ENCODE measurements around the gene USP3.
"Not testable (repeated sequence)": the region's sequence is repeated elsewhere in the genome, so short reads cannot be mapped to it uniquely, and the experiment has no call there.

Gene USP3

DNA sequence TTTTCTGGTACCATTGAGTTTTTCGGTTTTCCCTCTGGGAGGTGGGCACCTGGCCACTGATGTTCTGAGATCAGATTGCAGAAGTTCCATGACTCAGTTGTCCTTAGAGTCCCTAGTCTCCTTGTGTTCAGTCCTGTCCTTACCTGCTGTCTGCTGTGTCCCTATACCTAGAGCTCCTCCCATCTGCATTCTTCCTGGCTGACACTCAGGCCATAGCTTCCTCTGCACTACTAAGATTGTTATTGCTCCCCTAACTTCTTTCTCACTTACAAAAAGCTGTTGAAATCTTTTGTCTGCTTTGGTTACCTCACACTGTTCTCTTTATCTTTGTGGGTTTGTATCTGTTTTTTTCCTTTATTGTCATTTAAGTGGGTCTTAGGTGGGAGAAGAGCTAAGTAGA lies 13.2 kb downstream of the USP3 start:
- no peak for DNase-seq

DNA sequence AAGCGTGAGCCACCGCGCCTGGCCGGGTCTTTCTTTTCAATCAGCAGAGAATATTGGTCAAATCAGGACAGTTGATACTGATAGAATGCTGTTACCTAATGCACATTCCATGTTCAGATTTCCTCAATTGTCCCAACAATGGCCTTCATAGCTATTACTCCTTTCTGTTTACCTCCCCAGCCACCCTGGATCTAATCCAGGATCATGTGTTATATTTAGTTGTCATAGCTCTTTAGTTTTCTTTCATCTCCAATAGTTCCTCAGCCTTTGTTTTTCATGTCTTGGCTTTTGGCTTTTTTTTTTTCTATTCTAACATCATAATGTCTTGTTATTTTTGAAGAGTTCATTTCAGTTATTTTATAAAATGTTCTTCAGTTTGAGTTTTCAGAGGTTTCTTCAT lies 14.6 kb downstream of the USP3 start:
- DNase-seq = no peak

DNA sequence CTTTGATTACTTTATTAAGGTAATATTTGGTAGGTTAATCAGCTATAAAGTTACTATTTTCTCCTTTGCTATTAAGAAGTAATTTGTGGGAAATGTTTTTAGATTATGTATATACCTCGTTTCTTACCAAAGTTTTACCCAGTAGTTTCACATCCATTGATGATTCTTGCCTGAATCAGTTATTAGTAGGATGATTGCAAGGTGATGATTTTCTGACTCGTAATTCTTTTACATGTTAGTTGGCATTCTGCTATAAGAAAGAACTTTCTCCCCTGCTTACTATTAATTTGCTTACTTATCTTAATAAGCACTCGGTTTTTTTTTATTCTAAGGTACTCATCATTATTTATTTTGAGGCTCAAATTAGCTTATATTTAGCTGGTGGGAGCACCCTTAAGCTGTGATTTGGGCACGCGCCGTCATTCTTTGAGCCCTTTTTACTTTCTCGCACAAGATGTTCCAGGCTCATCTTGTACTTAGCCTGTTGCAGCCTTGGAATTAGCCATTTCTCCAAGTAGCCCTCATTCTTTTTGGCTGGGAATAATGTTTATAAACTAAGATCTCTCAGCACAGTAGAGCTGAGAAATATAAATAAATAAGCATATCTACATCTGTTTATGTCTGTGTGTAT lies 15.3 kb downstream of the USP3 start:
- no peak for DNase-seq

DNA sequence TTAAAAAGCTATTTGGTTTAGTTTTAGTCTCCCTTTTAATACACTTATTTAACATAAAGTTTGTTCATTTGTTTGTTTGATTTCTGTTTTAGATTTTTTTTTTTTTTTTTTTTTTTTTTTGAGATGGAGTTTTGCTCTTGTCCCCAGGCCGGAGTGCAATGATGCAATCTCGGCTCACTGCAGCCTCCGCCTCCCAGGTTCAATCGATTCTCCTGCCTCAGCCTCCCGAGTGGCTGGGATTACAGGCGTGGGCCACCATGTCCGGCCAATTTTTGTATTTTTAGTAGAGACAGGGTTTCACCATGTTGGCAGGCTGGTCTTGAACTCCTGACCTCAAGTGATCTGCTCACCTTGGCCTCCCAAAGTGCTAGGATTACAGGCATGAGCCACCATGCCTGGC lies 16.1 kb downstream of the USP3 start:
- not testable (repeated sequence) for DNase-seq

DNA sequence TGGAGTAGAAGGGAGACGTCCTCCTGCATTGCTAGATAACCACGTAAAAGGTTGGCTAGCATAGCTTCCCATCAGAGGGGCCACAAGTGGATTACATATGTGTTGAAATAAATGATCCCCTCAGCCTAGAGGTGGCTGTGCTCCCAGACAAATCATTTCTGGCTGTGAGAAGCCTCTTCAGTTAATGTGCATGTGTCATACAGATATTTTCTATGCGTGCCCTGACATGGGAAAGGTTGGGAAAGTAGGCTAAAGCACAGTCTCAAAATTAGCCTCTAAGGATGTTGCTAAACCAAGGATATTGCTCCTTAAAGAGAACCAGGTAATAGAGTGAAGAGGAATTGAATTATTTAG lies 17.8 kb downstream of the USP3 start:
- no peak for DNase-seq

DNA sequence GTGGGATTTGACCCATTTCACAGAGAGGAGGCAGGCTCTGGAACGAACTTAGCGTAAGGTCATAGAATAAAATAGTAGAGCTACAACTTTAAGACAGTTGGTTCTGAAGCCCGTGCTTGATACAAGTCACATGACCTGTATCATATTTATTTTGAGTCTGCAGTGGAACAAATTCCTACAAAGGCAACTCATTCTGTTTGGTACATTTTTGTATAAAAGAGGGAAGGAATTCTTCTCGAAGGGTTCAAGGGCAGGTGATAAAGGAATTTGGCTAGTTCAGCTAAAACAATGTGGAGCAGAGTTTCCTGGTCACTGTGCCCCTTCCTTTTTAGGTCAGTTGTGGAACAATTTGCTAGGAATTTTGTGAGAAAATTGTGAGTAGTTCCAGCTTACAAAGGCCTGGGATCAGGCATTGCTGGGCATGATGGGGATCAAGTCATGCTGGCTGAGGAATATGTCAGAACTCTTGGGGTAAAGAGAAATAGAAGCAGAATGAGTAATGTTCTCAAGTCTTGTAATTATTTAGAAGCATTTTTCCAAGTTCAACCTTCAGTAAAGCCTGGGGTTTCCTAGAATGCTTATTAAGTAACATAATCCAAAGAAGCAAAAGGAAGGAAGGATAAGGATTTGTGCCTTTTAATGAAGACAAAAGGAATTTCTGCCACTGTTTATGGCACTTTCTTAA lies 19.1 kb downstream of the USP3 start:
- DNase-seq = no peak

DNA sequence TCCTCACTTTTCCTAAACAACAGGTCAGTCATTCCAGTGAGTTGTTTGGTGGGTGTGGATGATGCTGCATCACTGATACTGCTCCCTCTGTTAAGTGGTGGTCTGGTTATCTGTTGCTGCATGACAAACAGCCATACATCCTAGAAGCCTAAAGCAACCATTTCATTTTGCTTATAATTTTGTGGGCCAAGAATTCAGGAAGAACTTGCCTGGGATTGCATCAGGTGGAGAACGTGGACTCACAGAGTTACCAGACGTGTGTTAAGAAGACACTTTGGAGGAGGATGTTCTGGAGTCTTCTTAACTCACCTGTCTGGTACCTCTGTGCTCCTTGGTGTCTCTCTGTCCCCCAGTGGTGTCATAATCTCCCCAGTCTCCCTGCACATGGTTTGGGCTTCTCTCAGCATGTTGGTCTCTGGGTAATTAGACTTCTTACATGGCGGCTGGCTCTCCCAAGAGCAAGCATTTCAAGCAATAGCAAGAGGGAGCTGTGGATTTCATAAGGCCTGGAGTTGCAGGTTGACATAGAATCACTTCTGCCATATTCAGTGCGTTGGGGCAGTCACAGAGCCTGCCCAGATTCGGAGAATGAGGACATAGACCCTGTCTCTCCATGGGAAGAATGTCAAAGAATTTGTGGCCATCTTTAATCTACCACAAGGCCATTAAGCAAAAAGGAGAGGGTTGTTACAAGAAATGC lies 20.1 kb downstream of the USP3 start:
- DNase-seq = no peak

DNA sequence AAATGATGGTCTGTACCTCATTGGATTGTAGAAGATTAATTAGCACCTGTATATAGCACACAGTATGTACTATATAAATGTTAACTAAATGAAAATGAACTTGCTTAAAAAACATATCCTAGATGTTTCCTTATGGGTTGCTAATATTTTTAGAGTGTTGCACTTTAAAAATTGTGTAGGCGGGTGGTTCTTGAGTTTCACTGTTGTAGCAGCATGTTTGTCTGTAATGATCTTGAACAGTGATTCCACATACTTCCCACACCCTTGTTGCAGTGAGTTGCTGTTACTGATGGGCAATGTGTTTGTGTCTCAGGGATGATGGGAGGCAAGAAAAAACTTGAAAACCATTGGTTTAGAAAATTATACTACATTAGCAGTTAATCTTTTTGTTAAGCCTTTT lies 22.0 kb downstream of the USP3 start:
- DNase-seq = no peak

DNA sequence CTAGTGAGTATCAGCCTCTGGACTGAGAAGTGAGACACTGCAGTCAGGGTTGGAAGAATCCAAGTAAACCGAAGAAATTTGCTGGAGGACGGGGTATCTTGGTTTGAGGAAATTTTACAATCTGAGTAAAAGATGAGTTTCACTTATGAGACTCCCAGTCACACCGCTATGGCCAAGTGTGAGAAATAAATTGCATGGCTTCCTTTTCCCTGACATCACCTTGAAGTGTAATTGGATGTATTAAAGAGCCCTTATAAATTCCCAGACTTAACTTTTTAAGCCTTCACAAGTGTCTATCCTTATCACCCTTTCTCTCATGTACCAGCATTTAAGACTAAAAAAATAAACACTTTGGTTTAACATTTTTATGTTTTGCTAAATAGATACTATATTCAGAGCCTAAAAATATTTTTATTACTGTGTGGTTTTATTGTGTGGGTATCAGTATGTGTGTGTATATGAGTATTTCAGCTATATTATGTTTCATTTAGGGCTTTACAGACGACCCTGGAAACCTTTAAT lies 23.8 kb downstream of the USP3 start:
- no peak for DNase-seq

DNA sequence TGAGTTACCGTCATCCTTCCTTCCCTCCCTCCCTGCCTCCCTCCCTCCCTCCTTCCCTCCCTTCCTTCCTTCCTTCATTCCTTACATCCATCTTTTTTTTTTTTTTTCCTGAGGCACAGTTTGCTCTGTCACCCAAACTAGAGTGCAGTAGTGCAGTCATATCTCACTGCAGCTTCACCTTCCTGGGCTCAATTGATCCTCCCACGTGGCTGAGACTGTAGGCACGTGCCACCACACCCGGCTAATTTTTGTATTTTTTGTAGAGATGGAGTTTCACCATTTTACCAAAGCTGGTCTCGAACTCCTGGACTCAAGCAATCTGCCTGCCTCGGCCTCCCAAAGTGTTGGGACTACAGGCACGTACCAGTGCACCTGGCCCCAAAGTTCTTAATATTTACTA lies 25.8 kb downstream of the USP3 start:
- DNase-seq = no peak

DNA sequence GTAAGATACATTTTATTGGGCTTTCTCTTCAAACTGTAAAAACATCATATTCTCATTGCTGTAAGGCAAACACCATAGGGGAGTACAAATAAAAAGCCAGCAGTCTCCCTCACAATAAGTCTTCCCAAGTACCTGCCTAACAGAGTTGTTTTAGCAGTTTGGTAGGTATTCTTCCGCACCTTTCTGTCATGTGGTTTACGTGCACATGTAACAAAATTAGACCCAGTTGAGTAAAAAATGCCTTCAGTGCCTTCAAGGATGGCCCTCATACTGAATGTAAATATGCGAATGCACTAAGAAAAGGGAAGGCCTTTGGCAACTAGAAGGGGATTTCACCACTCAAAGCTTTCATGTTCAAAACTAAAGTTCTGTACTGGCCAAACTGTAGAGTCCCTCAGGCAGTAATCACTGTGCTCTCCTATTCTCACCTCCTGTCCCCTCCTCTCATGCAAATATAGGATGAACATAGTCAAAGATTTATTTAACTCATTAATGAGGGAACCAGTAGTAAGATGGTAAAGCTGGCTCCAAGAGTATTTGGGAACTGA lies 26.4 kb downstream of the USP3 start:
- no peak for DNase-seq

DNA sequence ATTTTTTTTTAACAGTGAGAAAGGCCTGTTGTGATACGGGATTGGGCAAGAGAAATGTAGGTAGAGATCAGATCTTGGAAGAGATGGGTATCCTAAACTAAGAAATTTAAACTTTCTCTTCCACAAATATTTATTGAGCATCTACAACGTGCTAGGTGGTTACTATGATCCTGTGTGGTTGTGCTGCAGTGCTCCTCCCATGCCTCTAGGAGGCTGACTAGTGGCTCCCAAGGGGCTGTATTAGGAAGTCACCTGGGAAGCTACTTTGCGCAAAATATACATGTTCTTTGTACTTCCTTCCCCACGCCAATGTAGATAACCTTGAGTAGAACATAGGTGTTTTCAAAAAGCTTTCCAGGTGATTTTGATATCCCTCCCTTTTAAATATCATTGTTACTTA lies 27.2 kb downstream of the USP3 start:
- DNase-seq = no peak

DNA sequence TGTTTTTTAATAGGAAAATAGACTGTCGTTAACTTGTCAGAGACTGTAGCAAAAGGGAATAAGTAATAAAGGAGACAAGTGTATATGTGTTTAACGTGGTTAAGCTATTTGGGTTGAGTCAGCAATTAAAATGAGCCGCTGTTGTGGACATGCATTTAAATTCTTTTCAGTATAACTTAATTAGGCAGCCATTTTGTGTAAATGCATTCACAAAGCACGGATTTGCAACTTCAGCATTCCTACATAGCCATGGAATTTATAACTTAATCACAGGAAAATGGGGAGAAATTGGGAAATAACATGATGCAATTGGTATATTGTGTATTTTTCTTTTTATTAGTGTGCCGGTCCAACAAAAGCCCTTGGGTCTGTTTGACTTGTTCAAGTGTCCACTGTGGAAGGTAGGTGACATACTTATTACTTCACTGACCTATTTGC lies 27.9 kb downstream of the USP3 start:
- no peak for DNase-seq

DNA sequence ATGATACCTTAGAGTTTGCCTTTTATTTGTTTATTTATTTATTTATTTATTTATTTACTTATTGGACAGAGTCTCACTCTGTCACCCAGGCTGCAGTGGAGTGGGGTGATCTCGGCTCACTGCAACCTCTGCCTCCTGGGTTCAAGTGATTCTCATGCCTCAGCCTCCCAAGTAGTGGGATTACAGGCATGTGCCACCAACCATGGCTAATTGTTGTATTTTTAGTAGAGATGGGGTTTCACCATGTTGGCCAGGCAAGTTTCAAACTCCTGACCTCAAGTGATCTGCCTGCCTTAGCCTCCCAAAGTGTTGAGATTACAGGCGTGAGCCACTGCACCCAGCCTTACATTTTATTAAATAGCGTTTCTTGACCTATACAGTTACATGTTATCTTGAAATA lies 30.5 kb downstream of the USP3 start:
- DNase-seq = not testable (repeated sequence)

DNA sequence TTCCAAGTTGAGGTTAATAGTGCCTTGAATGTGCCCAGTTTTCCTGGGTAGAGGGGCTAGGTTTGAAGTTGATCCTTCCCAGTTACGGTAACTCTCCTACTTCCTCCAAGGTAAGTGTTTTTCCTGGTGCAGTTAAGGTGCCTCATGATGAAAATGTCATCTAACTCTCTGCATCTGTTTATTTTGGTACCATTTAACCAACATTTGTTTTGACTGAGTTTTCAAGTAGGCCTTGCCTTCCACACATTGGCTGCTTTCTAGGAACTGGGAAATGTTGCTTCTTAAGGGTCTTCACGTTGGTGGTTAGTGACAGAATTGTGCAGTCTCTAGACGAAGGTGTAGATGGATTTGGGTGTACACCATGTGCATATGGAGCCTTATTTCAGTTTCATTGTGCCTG lies 31.3 kb downstream of the USP3 start:
- no peak for DNase-seq

DNA sequence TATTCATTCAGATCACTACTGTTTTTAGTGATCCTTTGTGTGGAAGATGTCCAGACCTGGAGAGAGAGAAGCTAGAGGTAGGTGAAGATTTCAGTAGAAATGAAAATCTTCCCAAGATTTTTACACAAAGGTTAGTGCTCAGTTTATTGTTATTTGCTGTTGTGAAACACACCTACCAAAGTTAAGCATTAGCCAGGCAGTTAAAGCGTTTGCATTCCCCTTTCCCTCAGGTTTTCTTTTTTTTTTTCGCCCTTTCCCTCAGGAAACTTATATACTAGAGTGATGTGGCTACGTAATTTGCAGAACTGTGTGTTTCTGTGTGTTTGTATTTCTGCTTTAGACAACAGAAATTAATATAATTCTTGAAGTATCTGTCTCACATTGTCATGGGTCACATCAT lies 34.5 kb downstream of the USP3 start:
- no peak for DNase-seq

DNA sequence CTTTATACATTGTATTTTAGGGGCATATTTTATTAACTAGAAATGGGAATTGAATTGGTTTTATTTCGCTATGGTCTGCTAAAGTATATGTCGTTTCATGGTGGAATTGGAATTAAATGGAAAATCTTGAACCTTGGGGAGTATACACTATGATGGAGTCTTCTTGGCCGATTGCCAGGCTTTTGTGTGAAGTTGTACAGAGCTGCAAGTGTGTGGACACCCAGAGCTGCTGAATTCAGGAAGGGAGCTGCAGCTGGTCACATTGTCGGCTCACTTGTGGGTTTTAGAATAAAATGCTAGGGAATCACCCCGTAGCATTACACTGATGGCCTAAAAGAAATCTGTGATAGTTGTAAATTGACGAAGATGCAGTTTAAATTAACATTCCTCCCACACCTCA lies 35.1 kb downstream of the USP3 start:
- no peak for DNase-seq

DNA sequence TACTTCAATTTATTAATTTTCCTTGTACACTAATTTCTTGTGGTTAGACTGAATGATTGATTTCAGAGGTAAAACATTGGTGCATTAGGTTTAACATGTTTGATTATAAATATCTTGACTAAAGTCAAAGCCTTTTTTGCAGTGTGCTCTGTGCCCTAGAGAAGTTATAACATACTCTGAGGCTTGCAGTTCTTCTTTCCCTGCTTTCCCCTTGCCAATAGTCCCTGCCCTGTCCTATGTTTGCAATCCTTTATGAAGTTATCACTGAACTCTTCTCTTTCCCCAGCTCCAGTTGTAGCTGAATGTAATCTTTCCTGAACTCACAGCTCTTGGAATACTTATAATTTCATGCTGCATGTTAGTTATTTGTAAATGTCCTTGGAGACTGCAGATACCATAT lies 35.6 kb downstream of the USP3 start:
- DNase-seq = no peak

DNA sequence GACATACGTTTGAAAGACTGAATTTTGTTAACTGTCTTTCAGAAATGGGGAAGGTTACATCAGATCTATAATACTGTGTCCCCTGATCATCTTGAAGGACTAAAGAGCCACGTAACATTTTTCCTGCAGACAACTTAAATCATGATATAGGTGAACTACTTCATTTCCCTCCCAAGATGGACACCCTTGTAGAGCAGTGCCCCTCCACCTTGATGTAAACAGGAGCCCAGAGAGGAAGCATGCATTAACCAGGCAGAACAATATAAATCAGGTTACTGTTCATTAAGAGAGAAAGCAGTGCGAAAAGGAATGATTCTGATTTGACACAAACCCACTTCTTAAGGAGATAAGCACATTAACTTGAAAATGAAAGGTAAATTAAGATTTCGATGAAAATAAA lies 36.1 kb downstream of the USP3 start:
- DNase-seq = no peak

DNA sequence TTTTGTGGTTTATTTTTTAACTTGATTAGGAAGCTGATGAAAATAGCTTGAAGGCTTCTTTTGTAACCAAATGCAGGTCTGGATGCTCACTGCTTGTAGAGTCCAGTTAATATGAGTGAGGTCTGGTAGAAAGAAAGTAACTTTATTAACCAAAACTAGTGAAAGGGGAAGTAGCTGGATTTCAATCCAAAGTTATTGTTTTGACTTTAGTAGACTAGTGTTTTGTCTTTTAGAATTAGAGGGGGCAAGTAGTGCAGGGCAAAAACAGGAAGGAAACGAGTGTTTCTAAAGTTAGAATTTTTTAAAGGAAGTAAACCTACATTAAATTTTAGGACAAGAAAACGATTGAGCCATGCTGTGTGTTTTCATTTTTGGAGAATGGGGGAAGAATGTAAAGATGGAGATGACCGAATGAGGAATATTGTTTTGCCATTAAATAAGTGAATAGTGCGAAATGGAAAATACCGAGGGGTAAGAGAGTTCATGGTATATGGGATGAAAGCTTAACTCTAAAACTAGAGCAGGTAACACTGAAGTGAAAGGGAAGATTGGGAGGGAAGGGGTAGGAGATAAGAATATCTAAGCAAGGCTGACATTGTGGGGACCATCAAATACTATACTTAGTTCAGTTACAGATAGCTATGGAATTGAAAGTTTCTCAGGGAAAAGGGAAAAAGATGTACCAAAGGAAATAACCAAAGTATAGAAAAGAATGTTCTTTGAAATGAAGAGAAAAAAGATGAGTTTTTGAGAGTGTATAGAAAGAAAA lies 40.0 kb downstream of the USP3 start:
- DNase-seq = no peak

DNA sequence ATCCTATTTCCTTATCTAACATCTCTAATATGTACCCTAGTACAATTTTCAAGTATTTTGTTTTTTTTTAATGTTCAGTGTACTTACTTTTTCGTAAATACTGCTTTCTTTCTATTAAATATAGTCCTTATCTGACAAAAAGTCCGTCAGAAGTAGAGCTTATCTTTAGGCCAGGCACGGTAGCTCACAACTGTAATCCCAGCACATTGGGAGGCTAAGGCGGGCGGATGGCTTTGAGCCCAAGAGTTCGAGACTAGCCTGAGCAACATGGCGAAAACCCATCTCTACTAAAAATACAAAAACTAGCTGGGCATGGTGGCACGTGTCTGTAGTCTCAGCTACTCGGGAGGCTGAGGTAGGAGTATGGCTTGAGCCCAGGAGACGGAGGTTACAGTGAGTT lies 41.1 kb downstream of the USP3 start:
- no peak for DNase-seq

DNA sequence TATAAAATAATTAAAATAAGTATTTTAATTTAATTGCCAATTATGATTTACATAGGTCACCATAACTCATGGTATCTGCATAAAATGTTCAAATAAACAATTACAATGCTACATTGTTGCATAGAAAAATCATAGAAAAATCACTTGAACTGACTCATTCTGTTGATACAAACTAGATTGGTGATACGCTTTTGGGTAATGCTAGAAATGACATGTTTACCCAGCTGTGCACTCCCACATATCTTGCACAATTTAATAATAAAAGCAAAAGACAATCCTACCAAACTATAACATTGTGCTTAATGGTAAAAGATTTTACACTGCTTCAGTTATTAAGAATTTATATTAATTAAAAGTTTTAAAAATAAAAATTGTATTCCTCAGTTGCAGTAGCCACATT lies 47.0 kb downstream of the USP3 start:
- DNase-seq = no peak

DNA sequence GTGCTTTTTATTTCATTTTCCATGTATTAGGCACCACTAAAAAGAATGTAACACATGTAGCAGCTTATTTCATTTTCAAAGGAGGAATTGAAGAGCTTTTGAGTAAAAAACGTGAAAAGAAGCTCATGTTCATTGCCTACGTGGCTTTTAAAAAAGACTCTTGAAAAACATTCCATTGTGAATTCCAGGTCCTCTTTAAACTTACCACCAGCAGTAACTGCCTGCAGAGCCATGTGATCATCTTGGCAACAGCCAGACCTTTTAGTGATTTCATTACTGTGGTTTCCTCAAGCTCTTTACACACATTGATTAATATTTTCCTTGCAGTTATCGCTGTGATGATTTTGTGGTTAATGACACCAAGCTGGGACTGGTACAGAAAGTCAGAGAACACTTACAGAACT lies 49.0 kb downstream of the USP3 start:
- no peak for DNase-seq

All from NCI-H187 treated with DMSO at 0.1 percent for 48 hours (cell line).